NK-92 (cell line): ENCODE data around the gene AP3D1.

ENCODE experiments used
- DNase-seq: peaks from one replicate; lab custom pipeline; 2025; ENCODE audit not compliant: unreplicated experiment; lab: John Stamatoyannopoulos, UW

Gene AP3D1

GRCh38 chr19:2181633-2181997, 30.2 kb upstream of the AP3D1 start:
- DNase-seq: no peak

GRCh38 chr19:2180881-2181632, 29.7 kb upstream of the AP3D1 start:
- DNase-seq: no peak

- DNase-seq: no peak
Measured at GRCh38 chr19:2180114-2180513, 28.7 kb upstream of the AP3D1 start.

DNA sequence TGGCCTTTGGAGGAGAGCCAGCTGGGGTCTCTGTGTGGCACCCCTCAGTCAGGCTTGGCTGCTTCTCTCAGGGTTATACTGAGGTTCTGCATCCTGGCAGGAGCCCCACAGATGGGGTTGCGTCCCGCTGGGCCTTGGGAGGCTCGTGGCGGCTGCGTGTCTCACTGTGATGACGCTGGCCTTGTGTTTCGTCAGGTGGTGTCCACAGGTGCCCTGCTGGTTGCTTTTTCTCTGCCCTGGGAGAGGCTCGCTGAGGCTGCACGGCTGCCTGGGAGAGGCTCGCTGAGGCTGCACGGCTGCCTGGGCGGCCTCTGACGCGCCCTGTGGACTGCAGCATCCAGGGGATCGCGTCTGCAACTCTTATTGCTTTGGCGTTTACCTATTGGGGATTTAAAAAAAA, 27.7 kb upstream of the AP3D1 start:
- DNase-seq: no peak

DNA sequence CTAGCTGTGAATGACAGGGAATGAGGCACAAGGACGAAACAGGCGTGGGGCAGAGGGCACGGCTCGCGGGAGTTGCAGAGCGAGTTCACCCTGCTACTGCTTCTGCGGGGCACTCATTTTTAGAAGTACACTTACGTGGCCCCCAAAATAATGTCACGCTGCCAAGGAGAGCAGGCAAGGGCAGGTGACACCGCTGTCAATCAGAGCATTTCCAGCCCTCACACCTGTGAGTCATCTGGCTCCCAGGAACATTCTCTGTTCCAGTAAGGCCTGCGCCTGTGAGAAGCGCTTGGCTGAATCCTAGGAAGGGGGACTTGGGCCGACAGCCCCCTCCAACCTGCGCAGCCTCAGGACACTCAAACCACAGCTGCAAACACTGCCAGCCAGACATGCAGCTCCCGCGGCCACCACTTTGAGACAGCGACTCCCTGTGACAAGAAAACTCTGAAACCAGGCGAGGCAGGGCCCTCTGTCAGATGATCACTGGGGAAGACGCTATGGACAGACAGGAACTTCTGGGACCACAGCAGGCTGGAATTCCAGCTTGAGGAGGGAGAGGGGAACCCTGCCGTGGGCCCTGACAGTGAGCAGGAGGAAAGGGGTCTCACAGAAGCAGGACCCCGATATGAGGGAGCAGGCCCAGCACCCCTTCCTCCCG, 25.1 kb upstream of the AP3D1 start:
- DNase-seq: no peak

DNA sequence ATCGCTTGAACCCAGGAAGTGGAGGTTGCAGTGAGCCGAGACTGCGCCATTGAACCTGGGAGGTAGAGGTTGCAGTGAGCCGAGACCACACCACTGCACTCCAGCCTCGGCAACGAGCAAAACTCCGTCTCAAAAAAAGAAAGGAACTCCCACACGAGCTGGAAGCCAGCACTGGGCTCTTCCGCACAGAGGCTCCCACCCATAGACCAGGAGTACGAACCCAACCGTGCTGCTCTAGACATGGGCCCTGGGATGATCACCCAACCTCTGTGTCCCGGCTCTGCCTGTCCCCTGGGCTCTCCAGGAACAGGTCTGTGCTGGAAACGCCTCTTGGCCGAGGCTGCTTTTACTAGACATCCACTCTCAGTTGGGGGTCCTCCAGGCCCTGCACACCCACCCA, 24.4 kb upstream of the AP3D1 start:
- no peak for DNase-seq

- no peak for DNase-seq
Measured at GRCh38 chr19:2173767-2174577, 22.6 kb upstream of the AP3D1 start.

GRCh38 chr19:2173388-2173766, 22.0 kb upstream of the AP3D1 start:
- DNase-seq: no peak

DNA sequence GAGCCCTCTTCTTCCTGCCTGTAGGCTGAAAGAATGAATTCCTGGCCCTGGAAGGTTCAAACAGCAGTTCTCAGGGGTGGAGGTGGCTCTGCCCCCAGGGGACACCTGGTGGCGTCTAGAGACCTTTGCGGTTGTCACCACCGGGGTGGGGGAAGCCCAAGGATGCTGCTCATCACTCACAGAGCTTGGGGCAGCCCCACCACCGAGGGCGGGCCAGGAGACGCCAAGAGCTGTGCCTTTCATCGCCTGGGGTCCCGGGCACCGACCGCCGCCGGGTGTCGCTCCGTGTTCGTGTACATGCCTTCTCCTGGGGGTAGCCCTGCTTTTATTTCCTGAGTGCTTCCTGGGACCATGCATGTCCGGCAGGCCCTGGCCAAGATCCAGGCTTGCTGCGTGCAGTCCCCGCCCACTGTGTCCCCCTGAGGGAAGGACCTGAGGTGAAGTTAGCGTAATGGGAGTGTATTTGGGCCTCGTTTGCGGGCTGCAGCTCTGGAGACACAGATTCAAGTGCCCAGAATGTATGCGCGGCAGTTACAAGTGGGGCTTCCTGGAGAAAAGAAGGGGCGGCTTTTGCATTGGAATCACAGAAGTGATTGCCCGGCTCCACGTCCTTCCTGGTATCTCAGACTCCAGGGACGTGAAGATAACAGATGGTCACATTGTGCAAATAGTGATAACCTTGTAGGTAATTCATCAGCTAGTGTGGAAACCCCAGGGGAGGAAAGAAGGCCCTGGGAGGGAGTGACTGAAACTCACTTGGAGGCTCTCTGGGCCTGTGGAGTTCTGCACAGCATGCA, 20.2 kb upstream of the AP3D1 start:
- DNase-seq: no peak

DNA sequence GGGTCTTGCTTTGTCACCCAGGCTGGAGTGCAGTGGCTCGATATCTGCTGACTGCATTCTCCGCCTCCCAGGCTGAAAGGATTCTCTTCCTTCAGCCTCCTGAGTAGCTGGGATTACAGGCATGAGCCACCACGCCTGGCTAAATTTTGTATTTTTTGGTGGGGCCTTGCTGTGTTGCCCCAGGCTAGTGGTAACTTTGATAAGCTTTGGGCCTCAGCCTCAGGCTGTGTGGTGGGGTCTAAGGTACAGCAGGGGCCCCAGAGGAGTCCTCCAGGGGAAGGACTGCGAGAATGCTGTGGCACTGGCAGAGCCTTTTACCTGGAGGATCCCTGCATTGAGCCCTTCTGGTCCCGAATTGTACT, 19.6 kb upstream of the AP3D1 start:
- DNase-seq: no peak

DNA sequence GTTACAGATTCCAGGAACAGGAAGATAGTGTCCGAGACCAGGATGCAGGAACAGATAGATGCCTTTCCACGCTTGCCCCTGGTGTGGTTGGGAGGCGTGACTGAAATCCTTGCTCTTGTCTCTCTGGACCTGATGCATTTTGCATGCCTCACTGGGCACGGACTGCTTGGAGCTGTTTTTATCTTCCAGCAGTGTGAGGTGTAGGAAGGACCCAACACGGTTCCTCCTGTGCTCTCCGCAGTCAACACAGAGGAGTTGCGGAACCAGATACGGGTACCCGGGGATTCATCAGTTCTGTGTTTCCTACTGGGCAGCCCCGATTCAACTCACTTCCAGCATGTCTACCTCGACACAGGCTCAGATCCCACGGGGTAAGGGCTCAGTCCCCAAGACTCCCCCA, 18.9 kb upstream of the AP3D1 start:
- no peak for DNase-seq

DNA sequence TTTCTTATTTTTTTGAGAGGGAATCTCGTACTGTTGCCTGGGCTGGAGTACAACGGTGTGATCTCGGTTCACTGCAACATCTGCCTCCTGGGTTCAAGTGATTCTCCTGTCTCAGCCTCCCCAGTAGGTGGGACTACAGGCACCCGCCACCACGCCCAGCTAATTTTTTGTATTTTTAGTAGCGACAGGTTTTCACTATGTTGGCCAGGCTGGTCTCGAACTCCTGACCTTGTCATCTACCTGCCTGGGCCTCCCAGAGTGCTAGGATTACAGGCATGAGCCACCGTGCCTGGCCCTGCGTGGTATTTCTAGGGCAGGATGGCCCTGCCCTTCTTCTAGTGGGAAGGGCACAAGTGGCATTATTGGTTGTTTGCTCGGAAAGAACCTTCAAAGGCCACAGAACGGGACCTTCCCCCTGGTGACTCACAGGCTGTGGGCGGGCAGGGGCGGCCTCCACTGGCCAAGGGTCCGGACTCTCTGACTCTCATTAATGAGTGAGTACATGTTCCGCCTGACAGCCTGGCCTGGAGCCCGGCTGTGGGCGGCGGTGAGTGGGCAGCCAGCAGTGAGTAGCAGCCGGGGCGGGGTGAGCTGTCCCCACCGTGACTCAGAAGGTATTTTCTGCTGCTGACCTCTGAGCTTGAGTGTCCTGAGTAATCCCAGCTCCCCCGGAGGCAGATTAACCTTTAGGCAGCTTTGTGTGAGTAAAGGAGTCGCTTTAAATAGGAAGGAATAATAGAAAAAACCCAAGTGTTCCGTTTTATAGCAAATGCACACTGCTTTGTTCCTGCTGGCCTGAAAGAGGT, 17.5 kb upstream of the AP3D1 start:
- DNase-seq: no peak

- no peak for DNase-seq
Measured at GRCh38 chr19:2167896-2168618, 16.7 kb upstream of the AP3D1 start.

DNA sequence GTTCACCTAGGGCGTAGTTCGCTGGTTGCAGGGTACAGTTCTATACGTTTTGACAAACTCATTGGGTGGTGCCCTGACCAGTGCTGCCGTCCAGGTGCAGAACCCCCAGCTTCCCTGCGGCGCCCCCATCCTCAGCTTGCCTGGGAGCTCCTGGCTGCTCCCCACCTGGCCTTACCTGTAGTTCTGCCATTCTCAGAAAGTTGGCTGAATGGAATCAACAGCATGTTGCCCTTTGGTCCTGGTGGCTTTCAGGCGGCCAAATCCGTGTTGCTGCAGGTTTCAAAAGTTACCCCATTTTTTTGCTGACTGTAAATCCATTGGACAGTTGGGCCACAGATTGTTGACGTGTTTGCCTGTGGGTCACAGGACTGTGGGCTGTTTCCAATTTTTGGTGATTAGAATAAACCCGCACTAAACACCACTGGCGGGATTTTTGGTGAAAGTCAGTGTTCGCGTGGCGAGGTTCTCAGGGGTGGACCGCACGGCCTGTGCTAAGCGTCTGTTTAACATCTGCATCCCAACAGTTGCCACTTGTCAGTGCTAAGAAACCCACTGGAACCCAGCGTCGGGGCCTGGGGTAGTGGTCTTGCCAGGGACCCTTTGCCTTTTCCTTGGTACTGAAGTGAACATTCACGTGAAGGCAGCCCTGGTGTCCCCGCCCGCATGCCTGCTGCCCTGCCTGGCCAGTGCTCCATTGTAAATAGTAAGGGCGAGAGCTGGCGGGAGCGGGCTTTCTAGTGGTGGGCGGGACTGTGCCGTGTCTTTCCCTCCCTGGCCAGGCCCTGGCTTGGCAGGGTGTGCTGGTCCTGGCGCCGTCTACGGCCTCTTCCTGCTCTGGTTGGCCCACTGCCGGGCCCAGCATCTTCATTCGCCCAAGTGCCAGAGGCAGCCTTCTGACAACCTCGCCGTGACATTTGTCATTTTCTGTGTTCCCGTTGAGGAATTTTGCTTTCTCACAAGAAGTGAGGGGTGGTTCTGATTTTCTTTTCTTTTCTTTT, 15.7 kb upstream of the AP3D1 start:
- no peak for DNase-seq

DNA sequence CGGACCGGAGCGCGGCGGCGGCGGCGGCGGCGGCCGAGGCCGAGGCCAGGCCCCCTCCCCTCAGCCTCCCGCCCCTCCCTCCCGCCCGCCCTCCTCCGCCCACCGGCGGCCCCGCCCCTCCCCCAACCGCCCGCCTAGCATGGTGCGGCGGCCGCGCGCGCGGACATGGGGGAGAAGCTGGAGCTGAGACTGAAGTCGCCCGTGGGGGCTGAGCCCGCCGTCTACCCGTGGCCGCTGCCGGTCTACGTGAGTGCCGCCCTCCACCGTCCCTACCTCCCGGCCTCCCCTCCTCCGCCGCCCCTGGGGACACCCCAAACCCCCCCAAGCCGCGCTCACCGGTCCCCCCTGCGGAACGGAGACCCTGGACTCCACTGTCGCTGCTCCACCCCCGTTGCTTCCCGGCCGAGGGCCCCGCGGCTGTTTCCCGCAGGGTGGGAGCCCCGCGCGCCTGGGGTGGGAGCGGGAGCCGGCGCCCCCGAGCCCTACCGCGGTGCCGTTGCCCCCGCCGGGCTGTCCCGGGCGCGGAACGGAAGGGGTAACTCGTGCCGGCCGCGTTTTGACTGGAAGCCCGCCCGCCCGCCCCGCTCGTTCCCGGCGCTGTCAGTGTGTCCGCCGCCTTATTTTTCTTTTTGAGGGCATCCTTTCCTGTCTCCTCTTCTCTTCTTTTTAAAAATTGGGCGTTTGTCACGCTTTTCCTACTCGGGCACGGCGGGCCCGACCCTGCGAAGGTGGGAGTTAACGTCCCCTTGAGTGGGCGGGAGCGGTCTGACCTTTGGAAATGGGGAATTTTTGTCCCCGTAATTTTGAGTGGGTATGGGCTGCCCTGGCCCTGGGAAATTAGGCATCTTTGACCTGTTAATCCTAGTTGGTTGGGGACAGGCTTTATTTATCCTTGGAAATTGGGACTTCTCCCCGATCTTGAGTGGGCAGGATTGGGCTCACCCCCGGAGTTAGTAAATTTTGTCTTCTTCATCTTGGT, 12.9 kb upstream of the AP3D1 start:
- no peak for DNase-seq

- no peak for DNase-seq
Measured at GRCh38 chr19:2160379-2160778, 9.0 kb upstream of the AP3D1 start.

DNA sequence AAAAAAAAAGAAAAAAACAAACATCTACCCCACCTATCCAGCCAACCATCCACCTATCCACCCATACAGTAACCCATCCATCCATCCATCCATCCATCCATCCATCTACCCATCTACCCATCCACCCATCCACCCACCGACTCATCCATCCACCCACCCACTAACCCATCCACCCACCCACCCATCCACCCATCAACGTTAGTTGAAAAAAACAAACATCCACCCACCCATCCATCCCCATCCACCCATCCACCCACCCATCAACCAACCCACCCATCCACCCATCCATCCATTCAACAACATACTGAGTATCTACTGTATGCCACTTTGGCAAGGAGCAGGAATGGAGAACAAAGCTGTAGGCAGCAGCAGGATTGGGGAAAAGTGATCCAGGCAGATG, 6.1 kb upstream of the AP3D1 start:
- no peak for DNase-seq
